PFSK-1 (cell line): ENCODE measurements around the gene FGA.

Experiments used
- POLR2AphosphoS5 ChIP-seq: IDR thresholded peaks from 2 replicates; pipeline ENCODE4 v1.6.1; 2012; ENCODE audit warnings: low read depth, mild to moderate bottlenecking, control low read depth, low read length, moderate library complexity
- SIN3A ChIP-seq: IDR thresholded peaks from 2 replicates; pipeline ENCODE4 v1.6.1; 2012; ENCODE audit warnings: mild to moderate bottlenecking, low read length, moderate library complexity, borderline replicate concordance; ENCODE audit not compliant: insufficient read depth

DNA sequence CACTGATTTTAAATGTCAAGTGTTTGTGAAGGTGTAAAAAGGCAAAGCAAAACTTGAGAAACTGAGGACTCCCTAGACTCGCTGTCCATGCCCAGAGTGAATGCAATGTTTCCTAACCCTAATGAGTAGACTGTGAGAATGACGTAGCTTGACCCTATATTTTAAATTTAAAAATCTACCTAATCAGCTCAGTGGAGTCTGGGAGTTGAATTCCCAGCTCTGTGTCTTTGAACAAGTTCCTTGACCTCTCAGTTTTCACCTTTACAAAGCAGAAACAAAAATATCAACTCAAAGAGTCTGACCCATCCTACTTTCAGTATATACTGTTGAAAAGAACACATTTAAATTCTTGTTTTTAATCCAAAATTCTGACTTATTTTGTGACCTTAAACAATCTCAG lies 2.3 kb downstream of the FGA start:
- no peak for TF ChIP-seq POLR2AphosphoS5
- TF ChIP-seq SIN3A, result no peak
